ENCODE data around the gene SRC. TPM values are rescaled to one million over a fixed set of nuclear protein-coding genes. Genes with fewer than 3 reads are reported as not detected.

SRC gene
- total RNA-seq, 1 donor from 2014 or later = 7.8 TPM

GRCh38 chr20:37325206-37325605 lies 20.7 kb upstream of the SRC start:
- Histone ChIP-seq H3K9me3 (ENCODE audit: control insufficient read depth in 3 of 3, low read length in 3 of 3) (no peaks in the 10 kb centered on the region), H3K27me3 (ENCODE audit: control insufficient read depth in 3 of 3, insufficient read depth in 3 of 3, low read length in 3 of 3) (no peaks in the 10 kb centered on the region), H3K4me1 (ENCODE audit: control insufficient read depth in 3 of 3, insufficient read depth in 3 of 3, low read length in 3 of 3) (no peaks in the 10 kb centered on the region), H3K4me3 (ENCODE audit: low read length in 3 of 3) (no peak overlapping the region), H3K9ac (ENCODE audit: low read depth in 1 of 3, low read length in 3 of 3) (no peak overlapping the region), H3K36me3 (ENCODE audit: control insufficient read depth in 3 of 3, insufficient read depth in 3 of 3, low read length in 3 of 3) (no peaks in the 10 kb centered on the region), H3K27ac (ENCODE audit: low read depth, low read length) (no peak overlapping the region)

- Histone ChIP-seq H3K9me3 (ENCODE audit: control insufficient read depth in 3 of 3, low read length in 3 of 3) (no peaks in the 10 kb centered on the region), H3K27ac (ENCODE audit: low read depth, low read length) (no peak overlapping the region), H3K36me3 (ENCODE audit: control insufficient read depth in 3 of 3, insufficient read depth in 3 of 3, low read length in 3 of 3) (no peaks in the 10 kb centered on the region), H3K4me1 (ENCODE audit: control insufficient read depth in 3 of 3, insufficient read depth in 3 of 3, low read length in 3 of 3) (no peaks in the 10 kb centered on the region), H3K27me3 (ENCODE audit: control insufficient read depth in 3 of 3, insufficient read depth in 3 of 3, low read length in 3 of 3) (no peaks in the 10 kb centered on the region), H3K9ac (ENCODE audit: low read depth in 1 of 3, low read length in 3 of 3) (no peak overlapping the region), H3K4me3 (ENCODE audit: low read length in 3 of 3) (no peak overlapping the region)
Measured at GRCh38 chr20:37326666-37327065, 19.3 kb upstream of the SRC start.

- Histone ChIP-seq H3K27ac (ENCODE audit: low read depth, low read length) (no peak overlapping the region), H3K4me3 (ENCODE audit: low read length in 3 of 3) (no peak overlapping the region), H3K9me3 (ENCODE audit: control insufficient read depth in 3 of 3, low read length in 3 of 3) (no peaks in the 10 kb centered on the region), H3K36me3 (ENCODE audit: control insufficient read depth in 3 of 3, insufficient read depth in 3 of 3, low read length in 3 of 3) (no peaks in the 10 kb centered on the region), H3K27me3 (ENCODE audit: control insufficient read depth in 3 of 3, insufficient read depth in 3 of 3, low read length in 3 of 3) (no peaks in the 10 kb centered on the region), H3K9ac (ENCODE audit: low read depth in 1 of 3, low read length in 3 of 3) (peak overlapping the region in 1 of 3 donors; percentile 25), H3K4me1 (ENCODE audit: control insufficient read depth in 3 of 3, insufficient read depth in 3 of 3, low read length in 3 of 3) (no peaks in the 10 kb centered on the region)
Measured at GRCh38 chr20:37327748-37328147, 18.2 kb upstream of the SRC start.

DNA sequence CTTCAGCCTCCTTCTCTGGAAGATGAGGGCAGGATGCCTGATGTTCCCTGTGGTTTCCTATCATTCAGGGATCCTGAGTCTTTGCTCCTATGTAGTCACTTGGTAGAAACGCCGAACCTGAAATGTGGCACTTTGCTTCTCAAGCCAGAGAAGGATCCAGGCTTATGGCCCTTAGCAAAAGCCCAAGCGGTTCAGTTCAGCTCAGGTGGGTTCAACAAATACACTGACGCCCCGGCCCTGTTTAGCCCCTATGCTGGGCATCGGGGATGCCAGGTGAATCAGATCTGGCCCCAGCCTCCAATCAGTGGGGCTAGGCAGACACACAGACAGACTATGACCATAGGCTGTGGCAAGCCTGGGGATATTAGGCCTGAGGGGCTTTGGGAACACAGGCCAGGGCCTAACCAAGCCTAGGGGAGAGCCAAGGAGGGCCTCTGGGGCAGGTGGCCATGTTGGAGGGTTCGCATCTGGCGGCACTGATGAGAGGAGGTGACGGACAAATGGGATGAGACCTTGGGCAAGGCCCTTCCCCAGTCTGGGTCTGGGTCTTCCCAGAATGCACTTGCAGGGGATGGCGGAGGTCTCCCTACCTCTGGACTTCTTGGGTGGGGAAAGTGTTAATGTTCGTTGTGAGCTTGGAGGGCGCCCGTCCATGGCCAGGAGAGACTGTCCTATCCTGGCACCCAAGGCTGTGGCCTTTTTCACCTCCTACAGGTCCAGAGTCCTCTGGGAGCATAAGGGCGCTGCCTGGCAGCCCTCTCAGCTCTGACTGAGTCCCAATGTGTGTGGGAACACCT lies 17.6 kb upstream of the SRC start:
- no peak overlapping the region for H3K27ac ChIP-seq (ENCODE audit: low read depth, low read length)
- H3K4me1 ChIP-seq (ENCODE audit: control insufficient read depth in 3 of 3, insufficient read depth in 3 of 3, low read length in 3 of 3) = no peaks in the 10 kb centered on the region
- H3K4me3 ChIP-seq (ENCODE audit: low read length in 3 of 3) = no peak overlapping the region
- peak overlapping the region in 1 of 3 donors; percentile 25 for H3K9ac ChIP-seq (ENCODE audit: low read depth in 1 of 3, low read length in 3 of 3)
- H3K27me3 ChIP-seq (ENCODE audit: control insufficient read depth in 3 of 3, insufficient read depth in 3 of 3, low read length in 3 of 3) = no peaks in the 10 kb centered on the region
- no peaks in the 10 kb centered on the region for H3K36me3 ChIP-seq (ENCODE audit: control insufficient read depth in 3 of 3, insufficient read depth in 3 of 3, low read length in 3 of 3)
- H3K9me3 ChIP-seq (ENCODE audit: control insufficient read depth in 3 of 3, low read length in 3 of 3) = no peaks in the 10 kb centered on the region

DNA sequence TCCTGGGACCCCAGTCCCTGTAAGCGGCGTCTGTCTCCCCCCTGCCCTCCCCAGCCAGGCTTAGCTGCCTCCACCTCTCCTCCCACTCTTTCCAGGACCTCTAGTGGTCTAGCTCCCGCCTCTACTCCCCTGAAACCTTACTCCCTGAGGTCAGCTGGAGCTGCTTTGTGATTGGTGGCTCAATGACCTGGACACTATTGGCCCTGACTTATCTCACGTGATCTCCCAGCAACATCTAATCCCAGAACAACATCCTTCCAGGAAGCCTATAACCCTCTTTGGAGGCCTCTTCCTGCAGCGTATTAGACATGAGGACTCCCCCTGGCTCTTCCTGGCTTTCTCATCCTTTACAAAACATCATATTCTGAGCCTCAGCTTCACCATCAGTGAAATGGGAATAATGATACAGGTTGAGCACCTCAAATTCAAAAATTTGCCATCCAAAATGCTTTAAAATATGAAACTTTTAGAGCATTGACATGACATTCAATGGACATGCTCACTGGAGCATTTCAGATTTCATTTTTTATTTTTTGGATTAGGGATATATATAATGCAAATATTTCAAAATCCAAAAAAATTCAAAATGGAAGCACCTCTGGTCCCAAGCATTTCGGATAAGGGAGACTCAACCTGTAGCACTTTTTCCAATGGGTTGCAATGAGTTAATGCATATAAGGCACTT lies 16.3 kb upstream of the SRC start:
- no peak overlapping the region for H3K27ac ChIP-seq (ENCODE audit: low read depth, low read length)
- no peaks in the 10 kb centered on the region for H3K27me3 ChIP-seq (ENCODE audit: control insufficient read depth in 3 of 3, insufficient read depth in 3 of 3, low read length in 3 of 3)
- no peak overlapping the region for H3K4me3 ChIP-seq (ENCODE audit: low read length in 3 of 3)

GRCh38 chr20:37330316-37330715 lies 15.6 kb upstream of the SRC start:
- H3K9ac ChIP-seq (ENCODE audit: low read depth in 1 of 3, low read length in 3 of 3) = no peak overlapping the region
- no peaks in the 10 kb centered on the region for H3K27me3 ChIP-seq (ENCODE audit: control insufficient read depth in 3 of 3, insufficient read depth in 3 of 3, low read length in 3 of 3)
- no peaks in the 10 kb centered on the region for H3K36me3 ChIP-seq (ENCODE audit: control insufficient read depth in 3 of 3, insufficient read depth in 3 of 3, low read length in 3 of 3)
- no peak overlapping the region for H3K27ac ChIP-seq (ENCODE audit: low read depth, low read length)
- H3K9me3 ChIP-seq (ENCODE audit: control insufficient read depth in 3 of 3, low read length in 3 of 3) = no peaks in the 10 kb centered on the region
- H3K4me3 ChIP-seq (ENCODE audit: low read length in 3 of 3) = no peak overlapping the region
- H3K4me1 ChIP-seq (ENCODE audit: control insufficient read depth in 3 of 3, insufficient read depth in 3 of 3, low read length in 3 of 3) = no peaks in the 10 kb centered on the region

More for the DNA sequence above, 16.3 kb upstream of the SRC start:
- no peak overlapping the region for H3K9ac ChIP-seq (ENCODE audit: low read depth in 1 of 3, low read length in 3 of 3)
- no peaks in the 10 kb centered on the region for H3K36me3 ChIP-seq (ENCODE audit: control insufficient read depth in 3 of 3, insufficient read depth in 3 of 3, low read length in 3 of 3)
- H3K9me3 ChIP-seq (ENCODE audit: control insufficient read depth in 3 of 3, low read length in 3 of 3) = no peaks in the 10 kb centered on the region
- H3K4me1 ChIP-seq (ENCODE audit: control insufficient read depth in 3 of 3, insufficient read depth in 3 of 3, low read length in 3 of 3) = no peaks in the 10 kb centered on the region

DNA sequence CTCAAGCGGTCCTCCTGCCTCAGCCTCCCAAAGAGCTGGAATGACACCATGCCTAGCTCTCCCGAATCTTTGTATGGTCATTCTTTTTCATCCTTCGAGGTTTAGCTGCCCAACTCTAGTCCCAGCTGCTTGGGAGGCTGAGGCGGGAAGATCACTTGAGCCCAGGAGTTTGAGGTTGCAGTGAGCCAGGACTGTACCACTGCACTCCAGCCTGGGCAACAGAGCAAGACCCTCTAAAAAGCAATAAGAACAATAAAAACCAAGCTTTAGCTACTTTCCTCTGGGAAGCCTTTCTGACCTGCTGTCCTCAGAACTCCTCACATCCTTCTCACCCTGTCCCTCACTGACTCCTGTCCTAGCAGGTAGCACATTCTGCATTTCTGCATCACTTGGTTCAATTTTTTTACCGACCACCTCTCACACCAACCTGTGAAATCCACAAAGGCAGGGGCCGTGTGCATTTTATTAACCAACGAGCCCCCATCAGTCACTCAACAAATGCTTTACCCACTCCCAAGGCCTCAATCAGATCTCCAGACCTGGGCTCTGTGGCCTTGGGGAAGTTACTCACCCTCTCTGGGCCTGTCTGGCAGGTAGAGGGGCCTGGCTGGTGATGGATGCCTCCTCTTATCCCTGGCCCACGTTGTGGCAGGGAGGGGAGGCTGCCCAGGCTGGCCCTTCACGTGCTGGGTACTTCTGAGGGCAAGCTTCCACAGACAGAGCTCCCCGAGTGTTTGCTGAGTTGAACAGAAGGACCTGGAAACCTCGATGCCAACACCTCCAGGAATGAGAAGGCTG lies 14.7 kb upstream of the SRC start:
- peaks cover 0 to 5% (median 4%) of the 10 kb centered on the region in 3 donors for H3K4me1 ChIP-seq (ENCODE audit: control insufficient read depth in 3 of 3, insufficient read depth in 3 of 3, low read length in 3 of 3)
- no peak overlapping the region for H3K9ac ChIP-seq (ENCODE audit: low read depth in 1 of 3, low read length in 3 of 3)
- H3K4me3 ChIP-seq (ENCODE audit: low read length in 3 of 3) = no peak overlapping the region
- H3K27me3 ChIP-seq (ENCODE audit: control insufficient read depth in 3 of 3, insufficient read depth in 3 of 3, low read length in 3 of 3) = peaks cover 0 to 3% (median 0%) of the 10 kb centered on the region in 3 donors
- no peak overlapping the region for H3K27ac ChIP-seq (ENCODE audit: low read depth, low read length)
- no peaks in the 10 kb centered on the region for H3K36me3 ChIP-seq (ENCODE audit: control insufficient read depth in 3 of 3, insufficient read depth in 3 of 3, low read length in 3 of 3)
- H3K9me3 ChIP-seq (ENCODE audit: control insufficient read depth in 3 of 3, low read length in 3 of 3) = no peaks in the 10 kb centered on the region

GRCh38 chr20:37333130-37333847 lies 12.7 kb upstream of the SRC start:
- Histone ChIP-seq H3K27ac (ENCODE audit: low read depth, low read length) (no peak overlapping the region), H3K4me3 (ENCODE audit: low read length in 3 of 3) (no peak overlapping the region), H3K27me3 (ENCODE audit: control insufficient read depth in 3 of 3, insufficient read depth in 3 of 3, low read length in 3 of 3) (peaks cover 0 to 3% (median 0%) of the 10 kb centered on the region in 3 donors), H3K4me1 (ENCODE audit: control insufficient read depth in 3 of 3, insufficient read depth in 3 of 3, low read length in 3 of 3) (peaks cover 3 to 5% (median 4%) of the 10 kb centered on the region in 3 donors), H3K36me3 (ENCODE audit: control insufficient read depth in 3 of 3, insufficient read depth in 3 of 3, low read length in 3 of 3) (no peaks in the 10 kb centered on the region), H3K9me3 (ENCODE audit: control insufficient read depth in 3 of 3, low read length in 3 of 3) (no peaks in the 10 kb centered on the region), H3K9ac (ENCODE audit: low read depth in 1 of 3, low read length in 3 of 3) (no peak overlapping the region)

DNA sequence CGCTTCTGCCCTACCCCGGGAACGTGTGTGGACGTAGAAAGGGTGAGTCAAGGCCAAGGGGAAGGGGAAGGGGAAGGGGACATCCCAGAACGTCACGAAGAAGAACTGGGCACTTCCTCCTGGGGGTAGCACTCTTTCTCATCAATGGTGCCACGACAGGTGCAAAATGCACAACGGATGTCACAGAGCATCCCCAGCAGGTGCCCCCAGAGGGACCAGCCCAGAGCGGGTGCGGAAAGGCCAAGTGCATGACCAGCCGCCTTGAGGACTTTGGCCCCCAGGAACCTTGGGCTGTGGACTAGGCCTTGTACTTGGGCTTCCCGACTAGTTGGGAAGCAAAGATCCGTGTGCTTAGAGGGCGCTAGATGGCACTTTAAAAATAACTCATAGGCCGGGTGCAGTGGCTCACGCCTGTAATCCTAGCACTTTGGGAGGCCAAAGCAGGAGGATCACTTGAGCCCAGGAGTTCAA lies 12.1 kb upstream of the SRC start:
- Histone ChIP-seq H3K27me3 (ENCODE audit: control insufficient read depth in 3 of 3, insufficient read depth in 3 of 3, low read length in 3 of 3) (peaks cover 0 to 3% (median 0%) of the 10 kb centered on the region in 3 donors), H3K9ac (ENCODE audit: low read depth in 1 of 3, low read length in 3 of 3) (no peak overlapping the region), H3K27ac (ENCODE audit: low read depth, low read length) (no peak overlapping the region), H3K4me1 (ENCODE audit: control insufficient read depth in 3 of 3, insufficient read depth in 3 of 3, low read length in 3 of 3) (peaks cover 3 to 5% (median 4%) of the 10 kb centered on the region in 3 donors), H3K36me3 (ENCODE audit: control insufficient read depth in 3 of 3, insufficient read depth in 3 of 3, low read length in 3 of 3) (no peaks in the 10 kb centered on the region), H3K4me3 (ENCODE audit: low read length in 3 of 3) (no peak overlapping the region), H3K9me3 (ENCODE audit: control insufficient read depth in 3 of 3, low read length in 3 of 3) (no peaks in the 10 kb centered on the region)

Data from skeletal muscle tissue (tissue), 4 donors.